Smooth muscle cell (in vitro differentiated cells): ENCODE data around the gene SSUH2. TPM values are rescaled to one million over a fixed set of nuclear protein-coding genes. Genes with fewer than 3 reads are reported as not detected.

Experiments used
- DNase-seq: peaks from one replicate; lab custom pipeline; 2025; ENCODE audit not compliant: unreplicated experiment; lab: John Stamatoyannopoulos, UW
- H2AFZ ChIP-seq: fragments of 200-600 bp; sonication (generic); 2 replicates; pipeline ENCODE4 v1.6.0; 2016; ENCODE audit warnings: antibody characterized with exemption, low read depth, mild to moderate bottlenecking
- H3F3A ChIP-seq: fragments of 200-600 bp; sonication (generic); 2 replicates; pipeline ENCODE4 v1.6.0; 2017; ENCODE audit warnings: antibody characterized with exemption, low read depth
- H3K27ac ChIP-seq: fragments of 200-600 bp; sonication (generic); 2 replicates; pipeline ENCODE4 v1.5.1; 2016; ENCODE audit warnings: low read depth, mild to moderate bottlenecking
- H3K27me3 ChIP-seq: fragments of 200-600 bp; sonication (generic); 2 replicates; pipeline ENCODE4 v1.6.1; 2016; ENCODE audit warnings: low read depth, mild to moderate bottlenecking
- H3K36me3 ChIP-seq: fragments of 200-600 bp; sonication (generic); 2 replicates; pipeline ENCODE4 v1.5.1; 2016; ENCODE audit warnings: low read depth
- H3K4me1 ChIP-seq: fragments of 200-600 bp; sonication (generic); 2 replicates; pipeline ENCODE4 v1.5.1; 2016; ENCODE audit warnings: low read depth
- H3K4me2 ChIP-seq: fragments of 200-600 bp; sonication (generic); 2 replicates; pipeline ENCODE4 v1.6.0; 2016; ENCODE audit warnings: mild to moderate bottlenecking
- H3K4me3 ChIP-seq: fragments of 200-600 bp; sonication (generic); 2 replicates; pipeline ENCODE4 v1.5.1; 2016; ENCODE audit warnings: mild to moderate bottlenecking
- H3K79me2 ChIP-seq: fragments of 200-600 bp; sonication (generic); 2 replicates; pipeline ENCODE4 v1.6.0; 2016; ENCODE audit warnings: low read depth, mild to moderate bottlenecking
- H3K9ac ChIP-seq: fragments of 200-600 bp; sonication (generic); 2 replicates; pipeline ENCODE4 v1.6.0; 2016; ENCODE audit warnings: low read depth
- H3K9me3 ChIP-seq: fragments of 200-600 bp; sonication (generic); replicated peaks from 2 replicates; pipeline ENCODE4 v1.5.1; 2016; ENCODE audit warnings: low read depth
- H4K20me1 ChIP-seq: fragments of 200-600 bp; sonication (generic); 2 replicates; pipeline ENCODE4 v1.6.0; 2016; ENCODE audit warnings: low read depth
- WGBS: methylation state at CpG from one replicate; pipeline ENCODE4 v1.1.7; 2016; ENCODE audit warnings: low lambda C conversion rate; 5-methylcytosine and 5-hydroxymethylcytosine counted together
- polyA plus RNA-seq: library from polyadenylated mRNA; unstranded; fragments of >200 nt; fragmentation: Nextera tagmentation; extraction: Ambion mirVana; gene quantifications from 2 replicates; pipeline ENCODE4 v1.2.1, GENCODE V29; 2016
- total RNA-seq: library from RNA; depleted of rRNA; stranded (reverse); fragments of >200 nt; gene quantifications from 2 replicates; pipeline ENCODE4 v1.2.3, GENCODE V29; 2014
- TF ChIP-seq, protein P1 (sequence below): fragments of 200-600 bp; sonication (generic); IDR thresholded peaks from 2 replicates; pipeline ENCODE4 v1.5.1; 2017; ENCODE audit warnings: borderline replicate concordance, mild to moderate bottlenecking, antibody characterized with exemption; ENCODE audit not compliant: insufficient read depth, poor library complexity, severe bottlenecking

Gene SSUH2
- total and polyA plus RNA-seq, 2 experiments from 2014 or later, result 0.09 TPM; not detected in 1

DNA sequence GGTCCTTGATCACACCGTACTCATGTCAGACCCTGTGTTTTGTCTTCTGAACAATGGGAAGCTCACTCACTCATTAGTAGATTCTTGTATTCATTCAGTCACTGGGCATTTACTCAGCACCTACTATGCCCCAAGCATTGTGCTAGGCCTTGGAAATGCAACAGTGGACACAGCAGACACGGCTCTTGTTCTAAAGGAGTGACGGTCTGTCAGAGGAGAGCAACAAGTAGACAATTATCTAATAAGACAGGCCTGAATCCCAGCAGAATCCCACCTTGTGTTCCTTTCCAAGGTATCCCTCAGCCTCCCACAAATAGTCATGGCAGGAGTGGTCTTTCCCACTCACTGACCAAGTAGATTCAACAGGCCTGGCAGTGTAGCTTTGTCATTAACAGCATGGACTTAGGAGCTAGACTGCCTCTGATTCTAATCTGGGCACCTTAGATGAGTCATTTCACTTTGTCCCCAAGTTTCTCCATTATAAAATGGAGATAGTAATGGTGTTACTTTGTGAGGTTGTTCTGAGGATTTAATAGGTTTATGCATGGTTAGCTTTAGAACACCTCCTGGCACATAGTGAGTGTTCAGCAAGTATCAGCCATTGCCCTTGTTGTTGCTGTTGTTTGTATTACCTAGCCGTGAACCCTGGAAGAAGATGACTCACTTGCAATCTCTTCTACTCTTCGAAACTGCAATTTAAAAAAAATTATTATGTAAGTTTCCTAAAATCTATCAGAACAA lies 69.1 kb downstream of the SSUH2 start:
- WGBS, result 72% methylated on average over 5 of the region's 5 CpGs
- Histone ChIP-seq H3K4me3 (no peak overlapping the region), H4K20me1 (no peaks in the 10 kb centered on the region), H3K4me1 (peaks cover 3% of the 10 kb centered on the region), H3K79me2 (no peaks in the 10 kb centered on the region), H3F3A (peaks cover 70% of the 10 kb centered on the region), H3K9me3 (no peaks in the 10 kb centered on the region), H3K27me3 (no peaks in the 10 kb centered on the region), H3K9ac (no peak overlapping the region), H3K4me2 (peak overlapping the region; percentile 10), H3K36me3 (peaks cover 13% of the 10 kb centered on the region), H3K27ac (peak overlapping the region; percentile 66), H2AFZ (no peak overlapping the region)
- no peak for DNase-seq
- TF ChIP-seq, protein P1, sequence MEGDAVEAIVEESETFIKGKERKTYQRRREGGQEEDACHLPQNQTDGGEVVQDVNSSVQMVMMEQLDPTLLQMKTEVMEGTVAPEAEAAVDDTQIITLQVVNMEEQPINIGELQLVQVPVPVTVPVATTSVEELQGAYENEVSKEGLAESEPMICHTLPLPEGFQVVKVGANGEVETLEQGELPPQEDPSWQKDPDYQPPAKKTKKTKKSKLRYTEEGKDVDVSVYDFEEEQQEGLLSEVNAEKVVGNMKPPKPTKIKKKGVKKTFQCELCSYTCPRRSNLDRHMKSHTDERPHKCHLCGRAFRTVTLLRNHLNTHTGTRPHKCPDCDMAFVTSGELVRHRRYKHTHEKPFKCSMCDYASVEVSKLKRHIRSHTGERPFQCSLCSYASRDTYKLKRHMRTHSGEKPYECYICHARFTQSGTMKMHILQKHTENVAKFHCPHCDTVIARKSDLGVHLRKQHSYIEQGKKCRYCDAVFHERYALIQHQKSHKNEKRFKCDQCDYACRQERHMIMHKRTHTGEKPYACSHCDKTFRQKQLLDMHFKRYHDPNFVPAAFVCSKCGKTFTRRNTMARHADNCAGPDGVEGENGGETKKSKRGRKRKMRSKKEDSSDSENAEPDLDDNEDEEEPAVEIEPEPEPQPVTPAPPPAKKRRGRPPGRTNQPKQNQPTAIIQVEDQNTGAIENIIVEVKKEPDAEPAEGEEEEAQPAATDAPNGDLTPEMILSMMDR, result no peak

DNA sequence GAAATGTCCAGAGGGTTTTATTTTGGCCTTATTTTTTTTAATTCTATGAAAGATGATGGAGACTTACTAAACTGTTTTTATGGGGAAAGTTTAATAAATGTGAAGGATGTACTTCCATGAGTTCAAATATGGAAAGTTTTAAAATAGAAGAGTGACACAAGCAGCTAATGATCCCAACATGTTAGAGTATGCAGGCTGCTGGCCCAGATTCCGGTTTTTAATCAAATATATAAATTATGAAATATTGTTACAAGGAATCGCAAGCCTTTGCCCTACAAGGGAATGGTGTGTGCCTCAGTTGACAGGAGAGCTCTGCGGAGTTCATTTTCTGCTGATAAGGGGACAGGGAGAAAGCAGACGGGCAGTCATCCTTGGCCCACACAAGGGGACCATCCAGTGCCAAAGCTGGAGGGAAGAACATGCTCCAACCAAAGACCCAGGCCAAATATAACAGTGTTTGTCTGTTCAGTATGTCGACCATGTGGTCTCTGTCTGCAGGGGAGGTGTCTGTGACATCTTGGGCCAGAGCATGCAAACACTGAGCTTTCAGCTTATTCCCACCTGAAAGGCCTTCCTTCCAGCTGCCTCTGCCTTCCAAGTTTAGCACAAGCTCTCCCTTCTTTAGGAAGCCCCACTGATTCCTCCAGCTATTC lies 69.8 kb downstream of the SSUH2 start:
- TF ChIP-seq, protein P1, result no peak
- Histone ChIP-seq H3K27ac (peak overlapping the region; percentile 66), H3F3A (peaks cover 70% of the 10 kb centered on the region), H3K27me3 (no peaks in the 10 kb centered on the region), H3K4me2 (no peak overlapping the region), H3K9me3 (no peaks in the 10 kb centered on the region), H2AFZ (no peak overlapping the region), H3K9ac (no peak overlapping the region), H3K4me1 (peaks cover 3% of the 10 kb centered on the region), H4K20me1 (no peaks in the 10 kb centered on the region), H3K4me3 (no peak overlapping the region), H3K79me2 (no peaks in the 10 kb centered on the region), H3K36me3 (peaks cover 13% of the 10 kb centered on the region)
- WGBS, result 96% methylated on average over 5 of the region's 5 CpGs
- no peak for DNase-seq

DNA sequence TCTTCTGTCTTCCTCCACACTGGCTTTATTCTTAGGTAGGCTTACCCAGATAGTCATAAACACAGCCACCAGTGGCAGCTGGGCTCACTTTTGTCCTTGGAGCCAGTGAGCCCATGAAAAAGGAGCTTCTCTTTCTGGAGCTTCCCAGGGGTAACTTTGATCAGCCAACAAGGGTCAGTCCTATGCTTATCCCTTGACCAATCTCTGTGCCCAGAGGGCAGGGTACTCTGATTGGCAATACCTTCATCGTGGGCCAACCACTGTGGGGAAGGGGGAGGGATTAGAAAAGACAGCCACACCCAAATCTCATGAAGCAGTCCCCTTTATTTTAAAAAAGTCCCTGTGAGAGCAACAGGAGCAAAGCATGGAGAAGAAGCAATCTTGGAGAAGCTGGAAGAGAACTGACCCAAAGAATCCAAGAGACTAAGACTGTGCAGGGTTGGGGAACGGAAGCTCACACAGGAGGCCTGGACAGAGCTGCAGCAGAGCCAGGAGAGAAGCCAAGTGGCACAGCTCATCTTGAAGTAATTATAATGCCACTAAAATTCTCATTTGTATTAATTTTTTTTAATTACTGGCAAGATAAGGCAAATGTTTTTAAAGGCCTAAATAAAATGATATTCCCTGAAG lies 70.4 kb downstream of the SSUH2 start:
- peaks cover 3% of the 10 kb centered on the region for H3K4me1 ChIP-seq
- H4K20me1 ChIP-seq, result no peaks in the 10 kb centered on the region
- WGBS, result 93% methylated on average over 2 of the region's 2 CpGs
- TF ChIP-seq, protein P1, result no peak
- no peak overlapping the region for H3K9ac ChIP-seq
- H3K9me3 ChIP-seq, result no peaks in the 10 kb centered on the region
- no peak overlapping the region for H3K4me2 ChIP-seq
- no peak overlapping the region for H3K4me3 ChIP-seq
- H2AFZ ChIP-seq, result no peak overlapping the region
- peak overlapping the region; percentile 66 for H3K27ac ChIP-seq
- peaks cover 67% of the 10 kb centered on the region for H3F3A ChIP-seq
- no peaks in the 10 kb centered on the region for H3K27me3 ChIP-seq
- peaks cover 13% of the 10 kb centered on the region for H3K36me3 ChIP-seq
- H3K79me2 ChIP-seq, result no peaks in the 10 kb centered on the region
- DNase-seq, result no peak
